OCI-LY7 (cell line): ENCODE data around the gene ST7L. TPM values are rescaled to one million over a fixed set of nuclear protein-coding genes. Genes with fewer than 3 reads are reported as not detected.
"Not testable (repeated sequence)": the region's sequence is repeated elsewhere in the genome, so short reads cannot be mapped to it uniquely, and the experiment has no call there.

Experiments used
- BruUV-seq: library from RNA; stranded (reverse); fragments of 400-500 nt; replicated peaks from 2 replicates; lab custom pipeline; 2021; lab: Mats Ljungman, UMichigan
- CTCF ChIA-PET: fragments of 300-600 bp; sonication (Branson Sonifier 250); formaldehyde crosslinking; loops from one replicate; lab custom pipeline; 2022; ENCODE audit warnings: antibody characterized with exemption; ENCODE audit not compliant: unreplicated experiment; lab: Charles Lee
- POLR2A ChIA-PET: fragments of 300-600 bp; sonication (Branson Sonifier 250); formaldehyde crosslinking; loops from one replicate; lab custom pipeline; 2022; ENCODE audit warnings: antibody characterized with exemption; lab: Charles Lee
- DNase-seq: peaks from one replicate; pipeline ENCODE4 v3.0.0-alpha.2; 2015; ENCODE audit warnings: low spot score
- H2AFZ ChIP-seq: fragments of 200-600 bp; sonication (generic), shearing (Covaris generic); 2 replicates; pipeline ENCODE4 v1.6.1; 2014; ENCODE audit warnings: mild to moderate bottlenecking, antibody characterized with exemption, low read length, moderate library complexity
- H3K27ac ChIP-seq: fragments of 200-600 bp; sonication (generic); 2 replicates; pipeline ENCODE4 v1.5.1; 2014; ENCODE audit warnings: mixed run types, low read depth, mild to moderate bottlenecking, moderate library complexity, low read length, inconsistent platforms; ENCODE audit not compliant: poor library complexity, severe bottlenecking
- H3K36me3 ChIP-seq: fragments of 200-600 bp; sonication (generic); 2 replicates; pipeline ENCODE4 v1.6.1; 2014; ENCODE audit warnings: mild to moderate bottlenecking, antibody characterized with exemption, low read length, moderate library complexity, mixed read lengths; ENCODE audit not compliant: insufficient read depth
- H3K4me1 ChIP-seq: fragments of 200-600 bp; sonication (generic); 2 replicates; pipeline ENCODE4 v1.5.1; 2014; ENCODE audit warnings: mild to moderate bottlenecking, low read length; ENCODE audit not compliant: insufficient read depth, poor library complexity, severe bottlenecking
- H3K4me2 ChIP-seq: fragments of 200-600 bp; sonication (generic); 2 replicates; pipeline ENCODE4 v1.6.1; 2014; ENCODE audit warnings: mild to moderate bottlenecking, low read length
- H3K4me3 ChIP-seq: fragments of 200-600 bp; sonication (generic); 2 replicates; pipeline ENCODE4 v1.5.1; 2014; ENCODE audit warnings: mild to moderate bottlenecking, low read depth, low read length; ENCODE audit not compliant: poor library complexity, severe bottlenecking
- H3K79me2 ChIP-seq: fragments of 200-600 bp; sonication (generic); 2 replicates; pipeline ENCODE4 v1.6.1; 2016; ENCODE audit warnings: low read depth, mild to moderate bottlenecking, low read length, moderate library complexity, mixed read lengths; ENCODE audit not compliant: insufficient read depth
- H3K9me2 ChIP-seq: fragments of 200-600 bp; sonication (generic); 2 replicates; pipeline ENCODE4 v1.6.1; 2016; ENCODE audit warnings: mild to moderate bottlenecking, low read length, mixed read lengths; ENCODE audit not compliant: insufficient read depth
- H3K9me3 ChIP-seq: fragments of 200-600 bp; sonication (generic); 2 replicates; pipeline ENCODE4 v1.6.1; 2014; ENCODE audit warnings: mild to moderate bottlenecking, mixed run types, low read length, mixed read lengths
- H4K20me1 ChIP-seq: fragments of 200-600 bp; sonication (generic); 2 replicates; pipeline ENCODE4 v1.6.1; 2014; ENCODE audit warnings: mild to moderate bottlenecking, antibody characterized with exemption, low read length, moderate library complexity, mixed read lengths; ENCODE audit not compliant: insufficient read depth
- CTCF ChIP-seq: fragments of 200-600 bp; sonication (generic); conservative IDR thresholded peaks from 2 replicates; pipeline ENCODE4 v1.5.1; 2014; ENCODE audit warnings: mild to moderate bottlenecking, antibody characterized with exemption, low read length, moderate library complexity, mixed read lengths
- EZH2phosphoT487 ChIP-seq: fragments of 200-600 bp; sonication (generic); IDR thresholded peaks from 2 replicates; pipeline ENCODE4 v1.6.1; 2018; ENCODE audit warnings: low read depth, borderline replicate concordance, mild to moderate bottlenecking, mixed run types, antibody characterized with exemption, low read length, moderate library complexity, mixed read lengths
- intact Hi-C: fragments of 100-400 bp; cut with micrococcal nuclease; formaldehyde crosslinking; loops from one replicate; pipeline ENCODE4 v1.10.0; 2022; ENCODE audit not compliant: unreplicated experiment
- total RNA-seq, 2 experiments: library from RNA; depleted of rRNA in 1 of 2; stranded (reverse); fragments of >200 nt in 1 of 2; shearing (Covaris generic) in 1 of 2; gene quantifications; 2 replicates each; pipeline ENCODE4 v1.2.3, GENCODE V29; 2014 to 2022

Gene ST7L
- total RNA-seq, 2 experiments from 2014 or later: 20.2 to 22.8 TPM

GRCh38 chr1:112626193-112626592 is 7.3 kb upstream of the ST7L start:
- BruUV-seq: no TSS peak
- no peak for TF ChIP-seq CTCF
- no peak for TF ChIP-seq EZH2phosphoT487
- peaks cover 63% of the 10 kb centered on the region for H4K20me1 ChIP-seq
- no peaks in the 10 kb centered on the region for H3K9me2 ChIP-seq
- no peak overlapping the region for H3K27ac ChIP-seq
- H2AFZ ChIP-seq: no peak overlapping the region
- no peaks in the 10 kb centered on the region for H3K9me3 ChIP-seq
- POLR2A ChIA-PET: interaction anchor here (0.6 to 1.7 kb wide), 3 partner anchors 9 to 174 kb away, joined by 3 to 5 read pairs (median 3); no protein-coding TSS in a partner anchor
- CTCF ChIA-PET: no interaction called here
- DNase-seq: no peak
- H3K4me2 ChIP-seq: no peak overlapping the region
- no peak overlapping the region for H3K4me3 ChIP-seq
- peaks cover 54% of the 10 kb centered on the region for H3K4me1 ChIP-seq
- intact Hi-C loops: loop anchor here (10.0 kb wide), 1 partner anchor 329 kb away; the partner anchor contains the start of gene SLC16A1
- peaks cover 100% of the 10 kb centered on the region for H3K79me2 ChIP-seq
- H3K36me3 ChIP-seq: peaks cover 64% of the 10 kb centered on the region

GRCh38 chr1:112625696-112626095 is 6.8 kb upstream of the ST7L start:
- Histone ChIP-seq H3K9me2 (no peaks in the 10 kb centered on the region), H3K36me3 (peaks cover 62% of the 10 kb centered on the region), H3K4me2 (no peak overlapping the region), H3K4me3 (no peak overlapping the region), H3K27ac (no peak overlapping the region), H3K9me3 (no peaks in the 10 kb centered on the region), H3K4me1 (peaks cover 54% of the 10 kb centered on the region), H2AFZ (no peak overlapping the region), H3K79me2 (peaks cover 100% of the 10 kb centered on the region), H4K20me1 (peaks cover 62% of the 10 kb centered on the region)
- CTCF ChIA-PET: no interaction called here
- intact Hi-C loops: loop anchor here (10.0 kb wide), 1 partner anchor 329 kb away; the partner anchor contains the start of gene SLC16A1
- POLR2A ChIA-PET: interaction anchor here (0.6 to 1.7 kb wide), 3 partner anchors 10 to 173 kb away, joined by 3 to 5 read pairs (median 3); no protein-coding TSS in a partner anchor
- BruUV-seq: no TSS peak
- TF ChIP-seq CTCF (no peak), EZH2phosphoT487 (no peak)
- no peak for DNase-seq

GRCh38 chr1:112624493-112624892 is 5.6 kb upstream of the ST7L start:
- H3K9me3 ChIP-seq, H3K4me3 ChIP-seq, DNase-seq, H2AFZ ChIP-seq, H3K9me2 ChIP-seq, CTCF ChIA-PET, H3K27ac ChIP-seq, BruUV-seq: not testable (repeated sequence)
- intact Hi-C loops: loop anchor here (10.0 kb wide), 1 partner anchor 330 kb away; the partner anchor contains the start of gene SLC16A1
- peaks cover 99% of the 10 kb centered on the region for H3K79me2 ChIP-seq
- peaks cover 62% of the 10 kb centered on the region for H4K20me1 ChIP-seq
- peaks cover 56% of the 10 kb centered on the region for H3K36me3 ChIP-seq
- H3K4me2 ChIP-seq: peak overlapping the region; percentile 0; the same call in 1 of the 2 replicates
- peaks cover 54% of the 10 kb centered on the region for H3K4me1 ChIP-seq
- POLR2A ChIA-PET: interaction anchor here (0.7 kb wide), 1 partner anchor 9 kb away, joined by 3 read pairs; no protein-coding TSS in a partner anchor
